ENCODE results near the gene PCNX3.

- no peak for TF ChIP-seq CTCF (conservative IDR thresholded peaks at IDR 0.05 in 1 of 2, IDR thresholded peaks at IDR 0.05 in 1 of 2; ENCODE audit: low read depth in 1 of 2, low read length in 2 of 2)
- no peak for TF ChIP-seq EZH2 (IDR thresholded peaks at IDR 0.05; ENCODE audit: low read length, missing control alignments)
Measured at GRCh38 chr11:65639623-65640482, 24.3 kb downstream of the PCNX3 start.
